ENCODE data around the gene SRXN1. TPM values are rescaled to one million over a fixed set of nuclear protein-coding genes. Genes with fewer than 3 reads are reported as not detected.
A peak's percentile ranks its signal among the peaks of the same experiment; 100 is the strongest.

Gene SRXN1
- total RNA-seq, 4 donors from 2014 or later = 73.4 to 158 (median 133) TPM

GRCh38 chr20:655726-656624, 3.0 kb upstream of the SRXN1 start:
- H3K9me3 ChIP-seq = no peaks in the 10 kb centered on the region
- no peak overlapping the region for H3K4me3 ChIP-seq
- H3K36me3 ChIP-seq = peaks cover 0 to 1% (median 0%) of the 10 kb centered on the region in 3 donors
- TF ChIP-seq CTCF (IDR thresholded peaks at IDR 0.05) = no peak
- TF ChIP-seq POLR2A (IDR thresholded peaks at IDR 0.05) = no peak
- DNase-seq = no peak
- 70 to 74% methylated on average over 11 of the region's 11 CpGs for WGBS, 2 donors
- intact Hi-C loops (cut with DNase I) = loop anchor here (10.0 kb wide), 1 partner anchor 311 kb away; the partner anchor contains the start of gene NRSN2
- H3K27me3 ChIP-seq = peaks cover 0 to 37% (median 0%) of the 10 kb centered on the region in 4 donors
- peaks cover 14 to 32% (median 22%) of the 10 kb centered on the region in 3 donors for H3K4me1 ChIP-seq
- no peak overlapping the region for H3K27ac ChIP-seq

GRCh38 chr20:654417-654750, 1.4 kb upstream of the SRXN1 start:
- no peak for TF ChIP-seq POLR2A (IDR thresholded peaks at IDR 0.05)
- TF ChIP-seq CTCF (IDR thresholded peaks at IDR 0.05) = no peak
- Histone ChIP-seq H3K9me3 (no peaks in the 10 kb centered on the region), H3K4me1 (peaks cover 14 to 33% (median 25%) of the 10 kb centered on the region in 3 donors), H3K27me3 (peaks cover 0 to 21% (median 0%) of the 10 kb centered on the region in 4 donors), H3K36me3 (peaks cover 0 to 17% (median 9%) of the 10 kb centered on the region in 3 donors), H3K4me3 (peak overlapping the region in 1 of 4 donors; percentile 91), H3K27ac (peak overlapping the region in 1 of 4 donors; percentile 89)
- DNase-seq = no peak
- intact Hi-C loops (cut with DNase I) = loop anchor here (10.0 kb wide), 1 partner anchor 310 kb away; the partner anchor contains the start of gene NRSN2
- 83 to 88% methylated on average over 3 of the region's 3 CpGs for WGBS, 2 donors

- DNase-seq = no peak
- peaks cover 0 to 16% (median 0%) of the 10 kb centered on the region in 4 donors for H3K27me3 ChIP-seq
- WGBS, 2 donors = 24 to 39% methylated on average over 11 to 14 of the region's 31 CpGs
- H3K4me1 ChIP-seq = peaks cover 14 to 33% (median 25%) of the 10 kb centered on the region in 3 donors
- H3K4me3 ChIP-seq = peak overlapping the region; percentile 68 to 91 (median 82)
- H3K9me3 ChIP-seq = no peaks in the 10 kb centered on the region
- TF ChIP-seq POLR2A (IDR thresholded peaks at IDR 0.05) (no peak), CTCF (IDR thresholded peaks at IDR 0.05) (peak in 1 of 6 experiments; percentile 3)
- intact Hi-C loops (cut with DNase I) = loop anchor here (10.0 kb wide), 1 partner anchor 309 kb away; the partner anchor contains the start of gene NRSN2
- peaks cover 0 to 23% (median 12%) of the 10 kb centered on the region in 3 donors for H3K36me3 ChIP-seq
- H3K27ac ChIP-seq = peak overlapping the region; percentile 89 to 95 (median 92)
Observed at GRCh38 chr20:653590-654416, 803 bp upstream of the SRXN1 start.

- Histone ChIP-seq H3K27me3 (peaks cover 0 to 8% (median 0%) of the 10 kb centered on the region in 4 donors), H3K27ac (peak overlapping the region; percentile 89 to 95 (median 92)), H3K4me1 (peaks cover 14 to 33% (median 25%) of the 10 kb centered on the region in 3 donors), H3K9me3 (peaks cover 0 to 6% (median 0%) of the 10 kb centered on the region in 3 donors), H3K4me3 (peak overlapping the region; percentile 68 to 91 (median 82)), H3K36me3 (peaks cover 11 to 34% (median 21%) of the 10 kb centered on the region in 3 donors)
- intact Hi-C loops (cut with DNase I) = loop anchor here (10.0 kb wide), 1 partner anchor 308 kb away; the partner anchor contains the start of gene NRSN2
- WGBS, 2 donors = 1 to 3% methylated on average over 14 to 15 of the region's 36 CpGs
- no peak for DNase-seq
- TF ChIP-seq POLR2A (IDR thresholded peaks at IDR 0.05) (no peak), CTCF (IDR thresholded peaks at IDR 0.05) (no peak)
Observed at GRCh38 chr20:652615-653109, 338 bp downstream of the SRXN1 start.
